Muscle layer of duodenum (tissue), 2 donors: ENCODE data around the gene DSE.

Experiments used
- H3K27ac ChIP-seq: one replicate; pipeline ENCODE4 v1.7.0; 2013; ENCODE audit warnings: mild to moderate bottlenecking, low read length
- H3K27me3 ChIP-seq: one replicate; pipeline ENCODE4 v1.7.0; 2013; ENCODE audit warnings: low read depth, mild to moderate bottlenecking, control low read depth, low read length
- H3K36me3 ChIP-seq, 2 donors: one replicate each; pipeline ENCODE4 v1.7.0; 2013; ENCODE audit warnings: low read length in 2 of 2, control low read depth in 1 of 2, mild to moderate bottlenecking in 1 of 2; ENCODE audit not compliant: insufficient read depth in 2 of 2, control insufficient read depth in 1 of 2
- H3K4me1 ChIP-seq, 2 donors: one replicate each; pipeline ENCODE4 v1.7.0; 2013; ENCODE audit warnings: low read length in 2 of 2, mild to moderate bottlenecking in 2 of 2, control low read depth in 1 of 2, moderate library complexity in 1 of 2; ENCODE audit not compliant: insufficient read depth in 2 of 2, control insufficient read depth in 1 of 2
- H3K4me3 ChIP-seq, 2 donors: one replicate each; pipeline ENCODE4 v1.7.0; 2013; ENCODE audit warnings: low read length in 2 of 2, low read depth in 1 of 2, mild to moderate bottlenecking in 1 of 2
- H3K9me3 ChIP-seq, 2 donors: one replicate each; pipeline ENCODE4 v1.7.0; 2013; ENCODE audit warnings: low read length in 2 of 2, control low read depth in 1 of 2, mild to moderate bottlenecking in 1 of 2; ENCODE audit not compliant: control insufficient read depth in 1 of 2
- donor health status: healthy.

Gene DSE

GRCh38 chr6:116434056-116434725 lies 63.4 kb downstream of the DSE start:
- H3K27me3 ChIP-seq: no peaks in the 10 kb centered on the region
- no peak overlapping the region for H3K27ac ChIP-seq
- no peaks in the 10 kb centered on the region for H3K4me1 ChIP-seq
- peaks cover 4 to 8% of the 10 kb centered on the region in 2 donors for H3K36me3 ChIP-seq
- H3K4me3 ChIP-seq: no peak overlapping the region
- no peaks in the 10 kb centered on the region for H3K9me3 ChIP-seq

- Histone ChIP-seq H3K36me3 (peaks cover 0 to 7% of the 10 kb centered on the region in 2 donors), H3K9me3 (no peaks in the 10 kb centered on the region), H3K27me3 (no peaks in the 10 kb centered on the region), H3K27ac (no peak overlapping the region), H3K4me1 (no peaks in the 10 kb centered on the region), H3K4me3 (no peak overlapping the region)
Measured at GRCh38 chr6:116436586-116436985, 65.8 kb downstream of the DSE start.

GRCh38 chr6:116437656-116438055 lies 66.9 kb downstream of the DSE start:
- H3K36me3 ChIP-seq: peaks cover 0 to 7% of the 10 kb centered on the region in 2 donors
- no peak overlapping the region for H3K27ac ChIP-seq
- no peaks in the 10 kb centered on the region for H3K9me3 ChIP-seq
- H3K4me1 ChIP-seq: no peaks in the 10 kb centered on the region
- H3K4me3 ChIP-seq: no peak overlapping the region
- no peaks in the 10 kb centered on the region for H3K27me3 ChIP-seq

- Histone ChIP-seq H3K9me3 (no peaks in the 10 kb centered on the region), H3K36me3 (no peaks in the 10 kb centered on the region), H3K27me3 (no peaks in the 10 kb centered on the region), H3K27ac (no peak overlapping the region), H3K4me1 (no peaks in the 10 kb centered on the region), H3K4me3 (no peak overlapping the region)
Measured at GRCh38 chr6:116438590-116439448, 68.1 kb downstream of the DSE start.

GRCh38 chr6:116439522-116440051 lies 68.8 kb downstream of the DSE start:
- Histone ChIP-seq H3K9me3 (no peaks in the 10 kb centered on the region), H3K4me1 (no peaks in the 10 kb centered on the region), H3K27me3 (no peaks in the 10 kb centered on the region), H3K36me3 (no peaks in the 10 kb centered on the region), H3K4me3 (no peak overlapping the region), H3K27ac (no peak overlapping the region)

GRCh38 chr6:116443105-116443504 lies 72.4 kb downstream of the DSE start:
- H3K4me3 ChIP-seq: no peak overlapping the region
- H3K9me3 ChIP-seq: no peaks in the 10 kb centered on the region
- H3K27ac ChIP-seq: no peak overlapping the region
- H3K27me3 ChIP-seq: no peaks in the 10 kb centered on the region
- no peaks in the 10 kb centered on the region for H3K36me3 ChIP-seq
- H3K4me1 ChIP-seq: peaks cover 0 to 4% of the 10 kb centered on the region in 2 donors

GRCh38 chr6:116444092-116444491 lies 73.3 kb downstream of the DSE start:
- no peak overlapping the region for H3K27ac ChIP-seq
- H3K27me3 ChIP-seq: no peaks in the 10 kb centered on the region
- H3K4me1 ChIP-seq: peaks cover 0 to 4% of the 10 kb centered on the region in 2 donors
- H3K9me3 ChIP-seq: no peaks in the 10 kb centered on the region
- H3K4me3 ChIP-seq: no peak overlapping the region
- no peaks in the 10 kb centered on the region for H3K36me3 ChIP-seq

- Histone ChIP-seq H3K27me3 (no peaks in the 10 kb centered on the region), H3K4me3 (no peak overlapping the region), H3K9me3 (no peaks in the 10 kb centered on the region), H3K36me3 (no peaks in the 10 kb centered on the region), H3K27ac (no peak overlapping the region), H3K4me1 (peaks cover 0 to 4% of the 10 kb centered on the region in 2 donors)
Measured at GRCh38 chr6:116444575-116444974, 73.8 kb downstream of the DSE start.

GRCh38 chr6:116445102-116445501 lies 74.4 kb downstream of the DSE start:
- H3K27ac ChIP-seq: no peak overlapping the region
- peaks cover 0 to 4% of the 10 kb centered on the region in 2 donors for H3K4me1 ChIP-seq
- H3K9me3 ChIP-seq: no peaks in the 10 kb centered on the region
- no peaks in the 10 kb centered on the region for H3K36me3 ChIP-seq
- H3K4me3 ChIP-seq: no peak overlapping the region
- H3K27me3 ChIP-seq: no peaks in the 10 kb centered on the region

GRCh38 chr6:116446399-116446798 lies 75.7 kb downstream of the DSE start:
- Histone ChIP-seq H3K36me3 (no peaks in the 10 kb centered on the region), H3K27ac (no peak overlapping the region), H3K9me3 (no peaks in the 10 kb centered on the region), H3K4me1 (peaks cover 0 to 4% of the 10 kb centered on the region in 2 donors), H3K4me3 (no peak overlapping the region), H3K27me3 (no peaks in the 10 kb centered on the region)

- no peaks in the 10 kb centered on the region for H3K36me3 ChIP-seq
- H3K27ac ChIP-seq: no peak overlapping the region
- H3K9me3 ChIP-seq: no peaks in the 10 kb centered on the region
- H3K4me3 ChIP-seq: no peak overlapping the region
- H3K4me1 ChIP-seq: peaks cover 0 to 4% of the 10 kb centered on the region in 2 donors
- no peaks in the 10 kb centered on the region for H3K27me3 ChIP-seq
Measured at GRCh38 chr6:116447052-116447451, 76.3 kb downstream of the DSE start.
